ENCODE measurements around the gene PLXDC1.

DNA sequence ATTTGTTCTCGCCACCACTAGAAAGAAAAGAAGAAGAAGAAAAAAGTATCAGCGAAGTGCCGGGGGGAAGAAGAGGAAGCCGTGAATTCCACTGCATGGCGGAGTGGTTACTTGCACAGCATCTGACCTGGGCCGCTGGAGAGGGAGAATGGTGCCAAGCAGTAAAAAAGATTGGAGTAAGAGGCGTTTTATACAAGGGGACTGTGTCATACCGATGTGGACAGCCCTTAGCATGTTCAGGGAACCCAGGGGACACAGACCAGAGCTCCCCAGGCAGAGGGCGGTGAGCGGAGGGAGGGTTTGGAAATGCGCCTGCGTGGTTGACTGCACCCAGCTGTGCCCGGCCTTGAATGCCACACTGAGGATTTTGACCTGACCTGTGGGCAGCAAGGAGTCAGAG lies 52.8 kb downstream of the PLXDC1 start:
- TF ChIP-seq, protein P1, sequence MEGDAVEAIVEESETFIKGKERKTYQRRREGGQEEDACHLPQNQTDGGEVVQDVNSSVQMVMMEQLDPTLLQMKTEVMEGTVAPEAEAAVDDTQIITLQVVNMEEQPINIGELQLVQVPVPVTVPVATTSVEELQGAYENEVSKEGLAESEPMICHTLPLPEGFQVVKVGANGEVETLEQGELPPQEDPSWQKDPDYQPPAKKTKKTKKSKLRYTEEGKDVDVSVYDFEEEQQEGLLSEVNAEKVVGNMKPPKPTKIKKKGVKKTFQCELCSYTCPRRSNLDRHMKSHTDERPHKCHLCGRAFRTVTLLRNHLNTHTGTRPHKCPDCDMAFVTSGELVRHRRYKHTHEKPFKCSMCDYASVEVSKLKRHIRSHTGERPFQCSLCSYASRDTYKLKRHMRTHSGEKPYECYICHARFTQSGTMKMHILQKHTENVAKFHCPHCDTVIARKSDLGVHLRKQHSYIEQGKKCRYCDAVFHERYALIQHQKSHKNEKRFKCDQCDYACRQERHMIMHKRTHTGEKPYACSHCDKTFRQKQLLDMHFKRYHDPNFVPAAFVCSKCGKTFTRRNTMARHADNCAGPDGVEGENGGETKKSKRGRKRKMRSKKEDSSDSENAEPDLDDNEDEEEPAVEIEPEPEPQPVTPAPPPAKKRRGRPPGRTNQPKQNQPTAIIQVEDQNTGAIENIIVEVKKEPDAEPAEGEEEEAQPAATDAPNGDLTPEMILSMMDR (IDR thresholded peaks at IDR 0.05; ENCODE audit: low read depth, low read length): no peak
- TF ChIP-seq EZH2phosphoT487 (IDR thresholded peaks at IDR 0.05; ENCODE audit: low read depth): no peak
